ENCODE data around the gene ARHGEF26.

GRCh38 chr3:154210986-154211385 is 89.8 kb downstream of the ARHGEF26 start:
- TF ChIP-seq JUNB (IDR thresholded peaks at IDR 0.05; ENCODE audit: unreplicated experiment) (no peak), CTCF (conservative IDR thresholded peaks at IDR 0.05; ENCODE audit: low read depth in 2 of 2) (no peak), REST (IDR thresholded peaks at IDR 0.05; ENCODE audit: unreplicated experiment) (no peak), EZH2 (IDR thresholded peaks at IDR 0.05; ENCODE audit: low read depth, unreplicated experiment) (no peak)

Data from GM23338 (cell line).